Stimulated activated CD8-positive, alpha-beta memory T cell treated with anti-CD3 and anti-CD28 coated beads, Interleukin-2, amount 100 ng/mL, for 1 hour (primary cell): ENCODE results near the gene CLECL1.
"Not testable (repeated sequence)": the region's sequence is repeated elsewhere in the genome, so short reads cannot be mapped to it uniquely, and the experiment has no call there.

Experiments
- DNase-seq, 2 donors: peaks; one replicate each; pipeline ENCODE4 v3.0.0-alpha.2; 2020; ENCODE audit warnings: low read depth in 2 of 2

The CLECL1 gene

DNA sequence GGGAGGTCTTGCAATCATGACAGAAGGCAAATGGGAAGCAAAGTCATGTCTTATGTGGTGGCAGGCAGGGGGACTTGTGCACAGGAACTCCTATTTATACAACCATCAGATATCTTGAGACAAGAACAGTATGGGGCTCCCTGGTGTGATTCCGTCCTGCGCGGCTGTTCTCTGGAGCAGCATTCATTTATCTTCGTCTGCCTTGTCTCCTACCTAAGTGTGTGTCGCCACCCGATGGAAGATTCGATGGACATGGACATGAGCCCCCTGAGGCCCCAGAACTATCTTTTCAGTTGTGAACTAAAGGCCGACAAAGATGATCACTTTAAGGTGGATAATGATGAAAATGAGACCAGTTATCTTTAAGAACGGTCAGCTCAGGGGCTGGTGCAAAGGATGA is 37.7 kb downstream of the CLECL1 start:
- not testable (repeated sequence) for DNase-seq

GRCh38 chr12:9694241-9694640 is 38.7 kb downstream of the CLECL1 start:
- no peak for DNase-seq

DNA sequence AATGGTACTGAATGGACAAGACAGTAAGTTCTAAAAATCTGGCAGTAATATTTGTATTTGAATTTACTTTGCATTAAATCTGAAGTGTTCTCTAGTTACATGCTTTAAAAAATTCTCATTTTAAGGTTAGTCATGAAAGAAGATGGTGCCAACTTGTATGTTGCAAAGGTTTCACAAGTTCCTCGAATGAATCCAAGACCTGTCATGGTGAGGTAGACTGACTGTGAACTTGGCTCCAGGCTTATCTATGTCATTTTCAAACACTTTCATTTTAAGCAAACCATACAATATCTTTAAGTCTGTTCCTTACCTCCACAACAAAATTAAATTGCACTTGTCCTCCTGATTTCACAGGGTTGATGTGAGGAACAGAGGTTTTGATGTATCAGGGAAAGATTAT is 40.0 kb downstream of the CLECL1 start:
- no peak for DNase-seq

DNA sequence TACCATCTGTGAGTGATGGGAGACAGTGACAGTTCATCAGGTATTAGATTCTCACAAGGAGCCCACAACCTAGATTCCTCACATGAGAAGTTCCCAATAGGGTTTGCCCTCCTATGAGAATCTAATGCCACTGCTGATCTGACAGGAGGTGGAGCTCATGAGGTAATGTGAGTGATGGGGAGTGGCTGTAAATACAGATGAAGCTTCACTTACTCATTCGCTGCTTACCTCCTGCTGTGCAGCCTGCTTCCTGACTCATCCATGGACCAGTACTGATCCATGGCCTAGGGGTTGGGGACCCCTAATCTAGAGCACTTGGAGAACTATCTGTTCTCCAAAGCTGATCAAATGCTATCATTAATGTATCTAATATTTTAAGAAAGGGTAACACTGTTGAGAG is 45.7 kb downstream of the CLECL1 start:
- DNase-seq, result no peak

- DNase-seq, result no peak
Observed at GRCh38 chr12:9685915-9686314, 47.0 kb downstream of the CLECL1 start.

- DNase-seq, result not testable (repeated sequence)
Observed at GRCh38 chr12:9685366-9685765, 47.5 kb downstream of the CLECL1 start.

- not testable (repeated sequence) for DNase-seq
Observed at GRCh38 chr12:9682949-9683348, 49.9 kb downstream of the CLECL1 start.

- DNase-seq, result not testable (repeated sequence)
Observed at GRCh38 chr12:9682508-9682907, 50.4 kb downstream of the CLECL1 start.

- no peak for DNase-seq
Observed at GRCh38 chr12:9674226-9674590, 58.7 kb downstream of the CLECL1 start.

DNA sequence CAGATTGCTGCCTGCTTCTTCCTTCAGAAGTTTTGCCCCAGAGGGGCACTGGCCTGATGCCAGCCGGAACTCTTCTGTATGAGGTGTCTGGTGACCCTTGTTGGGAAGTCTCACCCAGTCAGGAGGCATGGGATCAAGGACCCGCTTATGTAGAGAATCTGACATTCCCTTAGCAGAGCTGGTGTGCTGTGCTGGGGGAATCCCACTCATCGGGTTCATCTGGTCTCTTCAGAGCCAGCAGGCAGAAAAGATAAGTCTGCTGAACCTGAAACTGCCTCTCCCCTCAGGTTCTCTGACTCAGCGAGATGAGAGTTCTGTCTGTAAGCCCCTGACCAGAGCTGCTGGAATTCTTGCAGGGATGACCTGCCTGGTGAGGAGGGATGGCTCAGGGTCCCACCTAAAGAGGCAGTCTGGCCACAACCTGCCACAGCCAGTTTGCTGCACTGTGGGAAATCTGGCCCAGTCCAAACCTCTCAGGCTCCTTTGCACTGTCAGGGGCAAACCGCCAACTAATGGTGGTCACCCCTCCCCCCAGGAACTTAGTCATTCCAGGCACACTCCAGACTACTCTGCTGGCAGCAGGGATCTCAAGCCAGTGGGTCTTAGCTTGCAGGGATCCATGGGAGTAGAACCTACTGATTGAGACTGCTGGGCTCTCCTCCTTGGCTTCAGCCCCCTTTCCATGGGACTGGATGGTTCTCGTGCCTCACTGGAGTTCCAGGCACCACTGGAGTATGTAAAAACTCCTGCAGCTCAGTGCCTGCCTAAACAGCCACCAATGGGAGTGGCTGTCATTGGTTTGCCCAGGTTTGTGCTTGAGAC is 59.3 kb downstream of the CLECL1 start:
- no peak for DNase-seq
